ENCODE measurements around the gene SLC9A9. TPM values are rescaled to one million over a fixed set of nuclear protein-coding genes. Genes with fewer than 3 reads are reported as not detected.

SLC9A9 gene
- total RNA-seq, 2 donors from 2014 or later = 4.3 to 5.2 TPM

DNA sequence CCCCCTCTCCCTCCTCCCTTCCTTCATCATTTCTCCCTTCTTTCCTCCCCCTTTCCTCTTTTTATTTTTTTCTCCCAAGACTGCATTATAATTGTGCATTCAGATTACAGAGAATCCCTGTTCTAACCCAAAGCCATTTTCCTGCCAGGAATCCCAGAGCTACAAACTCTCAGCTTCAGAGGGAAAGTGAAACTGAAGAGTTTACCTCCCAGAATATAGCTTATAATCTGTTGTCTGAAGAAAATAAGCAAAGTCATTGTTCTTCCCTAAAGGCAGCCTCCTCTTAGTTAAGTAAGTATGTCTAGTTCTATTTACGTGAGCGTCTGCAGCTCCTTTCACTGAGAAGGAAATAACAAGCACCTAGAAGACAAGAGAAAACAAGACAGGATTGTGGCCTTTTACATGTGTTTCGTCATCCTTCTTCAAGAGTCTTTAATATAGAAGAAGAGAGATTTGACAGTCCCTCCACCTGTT, 631.5 kb downstream of the SLC9A9 start:
- no peaks in the 10 kb centered on the region for H3K27me3 Mint-ChIP-seq (ENCODE audit: low read depth)
- peaks cover 19% of the 10 kb centered on the region for H3K4me1 Mint-ChIP-seq (ENCODE audit: low read depth)
- no peak for ATAC-seq (replicated peaks in 1 of 2)
- H3K36me3 Mint-ChIP-seq (ENCODE audit: insufficient read depth in 2 of 2) = no peaks in the 10 kb centered on the region
- H3K27ac Mint-ChIP-seq = peak overlapping the region; percentile 97
- peak overlapping the region; percentile 66 to 80 for H3K4me3 Mint-ChIP-seq
- no peaks in the 10 kb centered on the region for H3K9me3 Mint-ChIP-seq
- no peak for DNase-seq

Other genes with a start within 250 kb of the SLC9A9 start
- 10 to 100 TPM in 1 of 2 donors, 1 to 10 TPM in 1; 9.4 to 10.4 TPM for gene DIPK2A, start 123.4 kb upstream of the SLC9A9 start, total RNA-seq